SKM-1 treated with dmso at 0.1 percent for 144 hours (cell line): ENCODE measurements around the gene DACT3.

ENCODE experiments used
- DNase-seq: peaks from one replicate; lab custom pipeline; 2025; ENCODE audit not compliant: unreplicated experiment; lab: John Stamatoyannopoulos, UW

DACT3 gene

DNA sequence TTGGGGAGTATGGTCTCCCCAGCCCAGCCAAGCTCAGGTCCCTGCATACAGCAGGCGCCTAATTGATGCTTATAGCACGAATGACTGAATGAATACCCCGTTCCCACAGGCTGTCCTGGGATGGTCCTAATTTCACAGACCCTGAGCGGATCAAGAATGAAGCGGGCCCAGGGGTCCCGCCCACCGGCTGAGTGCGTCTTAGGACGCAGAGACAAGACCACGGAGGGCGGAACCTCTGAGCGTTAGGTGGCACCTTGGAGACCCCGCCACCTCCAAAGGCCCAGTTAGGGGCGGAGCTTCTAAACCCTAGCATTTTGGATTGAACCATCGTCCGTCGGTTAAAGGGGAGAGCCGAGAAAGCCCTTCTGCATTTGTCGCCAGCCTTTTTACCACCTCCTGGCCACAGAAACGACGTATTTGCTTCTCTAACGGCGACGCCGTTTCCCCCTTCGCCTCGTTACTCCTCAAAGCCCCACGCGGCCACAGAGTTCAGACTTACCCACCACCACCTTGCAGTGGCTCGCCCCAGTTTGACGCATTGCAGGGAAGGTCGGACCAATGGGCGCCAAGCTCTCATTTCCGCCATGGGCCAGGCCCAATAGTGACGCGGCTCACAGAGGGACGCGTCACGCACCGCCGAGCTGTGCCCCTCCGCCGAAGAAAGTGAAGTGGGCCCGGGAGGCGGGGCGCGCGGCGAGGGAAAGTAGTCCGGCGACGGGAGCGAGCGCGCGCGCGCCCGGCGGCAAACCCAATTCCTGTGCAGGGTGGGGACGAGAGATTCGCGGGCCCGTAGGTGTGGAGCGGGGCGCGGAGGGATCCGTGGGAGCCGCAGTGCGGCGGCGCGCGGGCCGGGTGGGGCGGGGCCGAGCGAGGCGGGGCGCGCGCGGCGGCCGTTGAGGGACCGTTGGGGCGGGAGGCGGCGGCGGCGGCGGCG is 60.3 kb downstream of the DACT3 start:
- peak; percentile 90 for DNase-seq

- DNase-seq: no peak
These were observed 61.1 kb downstream of the DACT3 start for GRCh38 chr19:46599716-46600373.

GRCh38 chr19:46598372-46598917 is 62.5 kb downstream of the DACT3 start:
- DNase-seq: no peak
